Measurements from ENCODE around the gene MRPL4.
A peak's percentile ranks its signal among the peaks of the same experiment; 100 is the strongest.

MRPL4 gene

DNA sequence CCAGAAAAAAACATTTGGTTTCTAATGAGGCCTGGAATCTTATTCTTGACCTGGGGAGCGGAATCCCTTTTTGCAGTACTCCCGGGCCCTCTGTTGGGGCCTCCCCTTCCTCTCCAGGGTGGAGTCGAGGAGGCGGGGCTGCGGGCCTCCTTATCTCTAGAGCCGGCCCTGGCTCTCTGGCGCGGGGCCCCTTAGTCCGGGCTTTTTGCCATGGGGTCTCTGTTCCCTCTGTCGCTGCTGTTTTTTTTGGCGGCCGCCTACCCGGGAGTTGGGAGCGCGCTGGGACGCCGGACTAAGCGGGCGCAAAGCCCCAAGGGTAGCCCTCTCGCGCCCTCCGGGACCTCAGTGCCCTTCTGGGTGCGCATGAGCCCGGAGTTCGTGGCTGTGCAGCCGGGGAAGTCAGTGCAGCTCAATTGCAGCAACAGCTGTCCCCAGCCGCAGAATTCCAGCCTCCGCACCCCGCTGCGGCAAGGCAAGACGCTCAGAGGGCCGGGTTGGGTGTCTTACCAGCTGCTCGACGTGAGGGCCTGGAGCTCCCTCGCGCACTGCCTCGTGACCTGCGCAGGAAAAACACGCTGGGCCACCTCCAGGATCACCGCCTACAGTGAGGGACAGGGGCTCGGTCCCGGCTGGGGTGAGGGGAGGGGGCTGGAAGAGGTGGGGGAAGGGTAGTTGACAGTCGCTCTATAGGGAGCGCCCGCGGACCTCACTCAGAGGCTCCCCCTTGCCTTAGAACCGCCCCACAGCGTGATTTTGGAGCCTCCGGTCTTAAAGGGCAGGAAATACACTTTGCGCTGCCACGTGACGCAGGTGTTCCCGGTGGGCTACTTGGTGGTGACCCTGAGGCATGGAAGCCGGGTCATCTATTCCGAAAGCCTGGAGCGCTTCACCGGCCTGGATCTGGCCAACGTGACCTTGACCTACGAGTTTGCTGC, 35.1 kb downstream of the MRPL4 start, which contains the start of gene ICAM4:
ICAM4 (plus strand) TSS at position 153 of the 935 bp plus-strand sequence; CDS start at position 211, 58 bp downstream.
- TF ChIP-seq CREB1 (IDR thresholded peaks at IDR 0.05; ENCODE audit: low read depth): no peak
- TF ChIP-seq EGR1 (IDR thresholded peaks at IDR 0.05): no peak
- TF ChIP-seq CEBPB (IDR thresholded peaks at IDR 0.05): no peak
- no peak for TF ChIP-seq TEAD4 (IDR thresholded peaks at IDR 0.05)
- no peak for TF ChIP-seq EP300 (IDR thresholded peaks at IDR 0.05; ENCODE audit: borderline replicate concordance)

DNA sequence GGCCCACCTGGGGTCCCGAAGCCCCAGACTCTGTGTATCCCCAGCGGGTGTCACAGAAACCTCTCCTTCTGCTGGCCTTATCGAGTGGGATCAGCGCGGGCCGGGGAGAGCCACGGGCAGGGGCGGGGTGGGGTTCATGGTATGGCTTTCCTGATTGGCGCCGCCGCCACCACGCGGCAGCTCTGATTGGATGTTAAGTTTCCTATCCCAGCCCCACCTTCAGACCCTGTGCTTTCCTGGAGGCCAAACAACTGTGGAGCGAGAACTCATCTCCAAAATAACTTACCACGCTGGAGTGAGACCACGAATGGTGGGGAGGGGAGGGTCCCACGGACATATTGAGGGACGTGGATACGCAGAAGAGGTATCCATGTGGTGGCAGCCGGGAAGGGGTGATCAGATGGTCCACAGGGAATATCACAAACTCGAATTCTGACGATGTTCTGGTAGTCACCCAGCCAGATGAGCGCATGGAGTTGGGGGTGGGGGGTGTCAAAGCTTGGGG, 36.7 kb downstream of the MRPL4 start:
- TF ChIP-seq NFIC (IDR thresholded peaks at IDR 0.05) (no peak), EP300 (IDR thresholded peaks at IDR 0.05; ENCODE audit: borderline replicate concordance) (0 out of 2 replicates have a peak, but pooled peaks have one; percentile 25), RAD21 (IDR thresholded peaks at IDR 0.05; ENCODE audit: low read depth) (no peak), ZBTB7A (IDR thresholded peaks at IDR 0.05; ENCODE audit: low read depth) (0 out of 2 replicates have a peak, but pooled peaks have one; percentile 8), TAF1 (IDR thresholded peaks at IDR 0.05; ENCODE audit: low read depth) (0 out of 2 replicates have a peak, but pooled peaks have one; percentile 26)
- TF ChIP-seq, protein P1, sequence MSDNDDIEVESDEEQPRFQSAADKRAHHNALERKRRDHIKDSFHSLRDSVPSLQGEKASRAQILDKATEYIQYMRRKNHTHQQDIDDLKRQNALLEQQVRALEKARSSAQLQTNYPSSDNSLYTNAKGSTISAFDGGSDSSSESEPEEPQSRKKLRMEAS (IDR thresholded peaks at IDR 0.05): no peak
- TF ChIP-seq, protein P2, sequence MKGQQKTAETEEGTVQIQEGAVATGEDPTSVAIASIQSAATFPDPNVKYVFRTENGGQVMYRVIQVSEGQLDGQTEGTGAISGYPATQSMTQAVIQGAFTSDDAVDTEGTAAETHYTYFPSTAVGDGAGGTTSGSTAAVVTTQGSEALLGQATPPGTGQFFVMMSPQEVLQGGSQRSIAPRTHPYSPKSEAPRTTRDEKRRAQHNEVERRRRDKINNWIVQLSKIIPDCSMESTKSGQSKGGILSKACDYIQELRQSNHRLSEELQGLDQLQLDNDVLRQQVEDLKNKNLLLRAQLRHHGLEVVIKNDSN (IDR thresholded peaks at IDR 0.05): peak; percentile 43

DNA sequence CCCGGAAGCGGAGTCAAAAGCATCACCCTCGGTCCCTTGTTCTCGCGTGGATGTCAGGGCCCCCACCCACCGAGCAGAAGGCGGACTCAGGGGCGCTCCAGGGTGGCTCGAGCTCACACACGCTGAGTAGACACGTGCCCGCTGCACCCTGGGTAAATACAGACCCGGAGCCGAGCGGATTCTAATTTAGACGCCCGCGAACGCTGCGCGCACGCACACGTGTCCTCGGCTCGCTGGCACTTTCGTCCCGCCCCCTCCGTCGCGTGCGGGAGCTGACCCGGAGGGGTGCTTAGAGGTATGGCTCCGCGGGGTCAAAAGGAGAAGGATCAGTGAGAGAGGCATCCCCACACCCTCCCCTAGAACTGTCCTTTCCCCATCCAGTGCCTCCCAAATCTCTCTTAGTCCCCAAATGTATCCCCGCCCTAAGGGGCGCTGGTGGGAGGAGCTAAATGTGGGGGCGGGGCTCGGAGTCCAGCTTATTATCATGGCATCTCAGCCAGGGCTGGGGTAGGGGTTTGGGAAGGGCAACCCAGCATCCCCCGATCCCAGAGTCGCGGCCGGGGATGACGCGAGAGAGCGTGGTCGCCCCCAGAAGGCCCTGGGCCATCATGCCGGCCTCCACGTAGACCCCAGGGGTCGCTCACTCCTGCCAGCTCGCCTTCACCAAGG, 37.3 kb downstream of the MRPL4 start:
- TF ChIP-seq ZBTB7A (IDR thresholded peaks at IDR 0.05; ENCODE audit: low read depth) (no peak; the same call in 1 of the 2 replicates), TCF12 (IDR thresholded peaks at IDR 0.05; ENCODE audit: low read depth) (peak; percentile 17), RAD21 (IDR thresholded peaks at IDR 0.05; ENCODE audit: low read depth) (no peak), TEAD4 (IDR thresholded peaks at IDR 0.05) (peak; percentile 33; the same call in 1 of the 2 replicates), CEBPB (IDR thresholded peaks at IDR 0.05) (no peak)
- TF ChIP-seq, protein P2 (IDR thresholded peaks at IDR 0.05): peak; percentile 82
- TF ChIP-seq, protein P1 (IDR thresholded peaks at IDR 0.05): peak; percentile 92

DNA sequence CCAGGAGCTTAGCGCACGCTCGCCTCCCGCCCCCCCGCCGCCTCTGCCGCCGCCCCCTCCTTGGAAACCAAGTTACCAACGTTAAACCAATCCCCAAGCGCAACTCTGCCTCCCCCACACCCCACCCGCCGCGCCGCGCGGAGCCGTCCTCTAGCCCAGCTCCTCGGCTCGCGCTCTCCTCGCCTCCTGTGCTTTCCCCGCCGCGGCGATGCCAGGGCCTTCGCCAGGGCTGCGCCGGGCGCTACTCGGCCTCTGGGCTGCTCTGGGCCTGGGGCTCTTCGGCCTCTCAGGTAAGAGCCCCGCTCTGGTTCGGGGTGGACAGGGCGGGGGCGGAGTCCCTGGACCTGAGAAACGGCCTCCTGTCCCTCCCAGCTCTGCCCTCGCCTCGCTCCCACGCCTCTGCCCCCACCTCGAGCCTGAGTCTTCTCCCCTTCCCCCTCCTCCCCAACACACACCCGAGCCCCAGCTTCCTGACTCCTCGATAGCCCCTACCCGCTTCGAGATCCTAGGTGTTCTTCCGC, 37.9 kb downstream of the MRPL4 start, which contains the start of gene ICAM5:
ICAM5 (plus strand) TSS at position 117 of the 521 bp plus-strand sequence; CDS start at position 209, 92 bp downstream.
- TF ChIP-seq, protein P3, sequence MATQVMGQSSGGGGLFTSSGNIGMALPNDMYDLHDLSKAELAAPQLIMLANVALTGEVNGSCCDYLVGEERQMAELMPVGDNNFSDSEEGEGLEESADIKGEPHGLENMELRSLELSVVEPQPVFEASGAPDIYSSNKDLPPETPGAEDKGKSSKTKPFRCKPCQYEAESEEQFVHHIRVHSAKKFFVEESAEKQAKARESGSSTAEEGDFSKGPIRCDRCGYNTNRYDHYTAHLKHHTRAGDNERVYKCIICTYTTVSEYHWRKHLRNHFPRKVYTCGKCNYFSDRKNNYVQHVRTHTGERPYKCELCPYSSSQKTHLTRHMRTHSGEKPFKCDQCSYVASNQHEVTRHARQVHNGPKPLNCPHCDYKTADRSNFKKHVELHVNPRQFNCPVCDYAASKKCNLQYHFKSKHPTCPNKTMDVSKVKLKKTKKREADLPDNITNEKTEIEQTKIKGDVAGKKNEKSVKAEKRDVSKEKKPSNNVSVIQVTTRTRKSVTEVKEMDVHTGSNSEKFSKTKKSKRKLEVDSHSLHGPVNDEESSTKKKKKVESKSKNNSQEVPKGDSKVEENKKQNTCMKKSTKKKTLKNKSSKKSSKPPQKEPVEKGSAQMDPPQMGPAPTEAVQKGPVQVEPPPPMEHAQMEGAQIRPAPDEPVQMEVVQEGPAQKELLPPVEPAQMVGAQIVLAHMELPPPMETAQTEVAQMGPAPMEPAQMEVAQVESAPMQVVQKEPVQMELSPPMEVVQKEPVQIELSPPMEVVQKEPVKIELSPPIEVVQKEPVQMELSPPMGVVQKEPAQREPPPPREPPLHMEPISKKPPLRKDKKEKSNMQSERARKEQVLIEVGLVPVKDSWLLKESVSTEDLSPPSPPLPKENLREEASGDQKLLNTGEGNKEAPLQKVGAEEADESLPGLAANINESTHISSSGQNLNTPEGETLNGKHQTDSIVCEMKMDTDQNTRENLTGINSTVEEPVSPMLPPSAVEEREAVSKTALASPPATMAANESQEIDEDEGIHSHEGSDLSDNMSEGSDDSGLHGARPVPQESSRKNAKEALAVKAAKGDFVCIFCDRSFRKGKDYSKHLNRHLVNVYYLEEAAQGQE (IDR thresholded peaks at IDR 0.05; ENCODE audit: low read depth): no peak
- peak; percentile 57 for TF ChIP-seq EGR1 (IDR thresholded peaks at IDR 0.05)

GRCh38 chr19:10290357-10290875, 38.4 kb downstream of the MRPL4 start:
- TF ChIP-seq, protein P1 (IDR thresholded peaks at IDR 0.05): no peak; the same call in 1 of the 2 replicates
- TF ChIP-seq CREB1 (IDR thresholded peaks at IDR 0.05; ENCODE audit: low read depth) (no peak), EGR1 (IDR thresholded peaks at IDR 0.05) (no peak), CEBPB (IDR thresholded peaks at IDR 0.05) (no peak), EP300 (IDR thresholded peaks at IDR 0.05; ENCODE audit: borderline replicate concordance) (no peak), RAD21 (IDR thresholded peaks at IDR 0.05; ENCODE audit: low read depth) (no peak), NFIC (IDR thresholded peaks at IDR 0.05) (no peak), YY1 (IDR thresholded peaks at IDR 0.05; ENCODE audit: low read depth) (no peak), TAF1 (IDR thresholded peaks at IDR 0.05; ENCODE audit: low read depth) (no peak), ZBTB7A (IDR thresholded peaks at IDR 0.05; ENCODE audit: low read depth) (no peak), TEAD4 (IDR thresholded peaks at IDR 0.05) (no peak)
- TF ChIP-seq, protein P2 (IDR thresholded peaks at IDR 0.05): no peak
- TF ChIP-seq, protein P3 (IDR thresholded peaks at IDR 0.05; ENCODE audit: low read depth): no peak
